CD4-positive, alpha-beta T cell treated with Interferon alpha-2 for 1 hour (primary cell): Measurements from ENCODE around the gene NOS1.
"Not testable (repeated sequence)": the region's sequence is repeated elsewhere in the genome, so short reads cannot be mapped to it uniquely, and the experiment has no call there.

Experiments used
- DNase-seq, 2 donors: peaks; one replicate each; pipeline ENCODE4 v3.0.0-alpha.2; 2020 to 2022

The NOS1 gene

DNA sequence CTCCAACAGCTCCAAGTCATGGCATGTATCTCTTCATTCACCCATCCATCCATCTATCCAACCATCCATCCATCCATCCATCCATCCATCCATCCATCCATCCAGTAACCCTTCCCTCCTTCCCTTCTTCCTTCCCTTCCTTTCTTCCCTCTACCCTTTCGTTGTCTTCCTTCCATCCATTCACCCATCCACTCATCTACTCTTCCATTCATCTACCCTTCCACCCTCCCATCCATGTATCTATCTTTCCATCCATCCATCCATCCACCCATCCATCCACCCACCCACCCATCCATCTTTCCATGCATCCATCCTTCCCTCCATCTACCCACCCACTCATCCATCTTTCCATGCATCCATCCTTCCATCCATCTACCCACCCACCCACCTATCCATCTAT is 117.9 kb downstream of the NOS1 start:
- no peak for DNase-seq

DNA sequence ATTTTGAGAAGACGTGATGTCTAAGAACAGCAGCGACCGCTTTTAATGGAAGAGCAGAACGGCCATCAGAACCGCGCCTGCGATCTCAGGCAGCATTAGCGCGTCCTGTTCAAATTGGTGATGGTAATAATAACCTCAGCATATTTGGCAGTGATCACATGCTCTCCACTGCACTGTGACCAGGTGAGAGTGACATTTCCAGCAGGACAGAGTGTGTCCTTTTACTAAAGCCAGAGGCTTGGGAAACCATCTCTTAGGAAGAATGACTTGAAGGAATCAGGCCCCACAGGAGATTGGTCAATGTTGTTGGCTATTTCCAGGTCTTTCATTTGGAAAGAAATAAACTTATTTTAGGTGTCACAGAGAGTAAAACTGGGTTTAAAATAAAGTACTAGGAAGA is 119.7 kb downstream of the NOS1 start:
- no peak for DNase-seq

DNA sequence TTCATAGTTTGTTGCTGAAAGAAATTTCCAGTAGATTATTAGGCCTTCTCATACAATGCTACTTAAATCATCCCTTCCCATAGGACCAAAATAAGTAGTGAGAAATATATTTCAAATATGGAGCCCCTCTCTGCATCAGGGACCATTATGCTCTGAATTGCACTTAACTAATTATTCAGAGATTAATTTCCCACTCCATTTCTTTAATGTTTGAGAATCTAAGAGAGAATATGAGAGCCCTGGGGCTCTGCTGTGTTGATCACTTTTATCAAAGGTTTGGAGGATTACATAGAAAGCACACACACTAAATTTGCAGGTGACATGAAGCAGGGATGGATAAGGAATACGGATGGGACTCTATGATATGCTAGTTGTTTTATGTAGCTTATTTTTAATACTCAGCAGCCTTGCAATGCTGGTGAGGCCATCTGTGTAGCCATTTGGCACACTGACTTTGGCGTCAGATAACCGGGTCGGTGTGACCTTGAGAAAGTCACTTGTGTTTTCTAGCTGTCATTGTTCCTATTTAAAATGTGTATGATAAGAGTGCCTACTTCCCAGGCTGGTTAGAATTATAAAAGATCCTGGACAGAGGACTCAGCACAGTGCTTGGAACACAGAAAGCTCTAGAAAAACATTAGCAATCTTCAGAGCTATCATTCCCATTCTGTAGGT is 121.2 kb downstream of the NOS1 start:
- no peak for DNase-seq

DNA sequence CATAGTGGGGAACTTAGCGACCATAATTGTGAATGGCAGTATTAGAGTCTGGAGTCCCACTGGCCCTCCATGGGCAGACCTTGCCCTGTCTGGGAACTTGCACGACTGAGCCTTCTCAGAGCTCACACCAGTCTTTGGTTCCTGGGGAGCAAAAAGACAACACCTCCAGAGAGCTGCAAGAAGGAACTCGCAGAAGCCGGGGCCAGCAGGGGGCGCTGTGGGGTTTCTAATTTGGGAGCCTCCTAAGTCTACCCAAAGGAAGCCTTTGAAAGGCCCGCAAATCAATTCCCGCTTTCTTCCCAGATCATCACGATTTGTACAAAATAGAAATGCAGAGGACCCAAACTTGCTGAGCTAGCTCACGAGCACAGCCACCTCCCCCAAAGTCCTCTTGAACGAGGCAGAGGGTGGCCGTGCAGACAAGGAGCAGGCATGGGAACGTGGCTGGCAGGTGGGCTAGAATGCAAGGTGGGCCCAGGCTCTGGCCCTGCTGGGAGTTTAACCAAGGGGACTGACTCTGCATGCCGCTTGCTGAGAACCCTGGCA is 124.9 kb downstream of the NOS1 start:
- DNase-seq = peak; percentile 25 to 50

DNA sequence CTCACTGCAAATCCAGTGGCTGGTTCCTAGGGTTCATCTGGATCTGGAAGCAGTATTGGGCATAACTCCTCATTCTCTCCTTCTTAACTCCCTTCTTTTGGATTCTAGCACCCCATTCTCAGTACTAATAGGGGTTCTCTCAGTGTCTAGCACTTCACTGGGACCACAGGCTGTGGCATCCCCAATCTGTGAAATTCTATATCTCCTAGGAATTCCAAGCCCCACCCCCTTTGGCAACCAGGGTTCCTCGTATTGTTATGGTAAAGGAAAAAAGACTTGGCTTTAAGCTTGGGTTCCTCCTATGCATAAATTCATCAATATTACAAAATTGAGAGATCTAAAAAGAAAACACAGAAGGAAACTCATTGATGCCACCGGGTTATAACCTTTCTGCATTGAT is 126.2 kb downstream of the NOS1 start:
- no peak for DNase-seq

DNA sequence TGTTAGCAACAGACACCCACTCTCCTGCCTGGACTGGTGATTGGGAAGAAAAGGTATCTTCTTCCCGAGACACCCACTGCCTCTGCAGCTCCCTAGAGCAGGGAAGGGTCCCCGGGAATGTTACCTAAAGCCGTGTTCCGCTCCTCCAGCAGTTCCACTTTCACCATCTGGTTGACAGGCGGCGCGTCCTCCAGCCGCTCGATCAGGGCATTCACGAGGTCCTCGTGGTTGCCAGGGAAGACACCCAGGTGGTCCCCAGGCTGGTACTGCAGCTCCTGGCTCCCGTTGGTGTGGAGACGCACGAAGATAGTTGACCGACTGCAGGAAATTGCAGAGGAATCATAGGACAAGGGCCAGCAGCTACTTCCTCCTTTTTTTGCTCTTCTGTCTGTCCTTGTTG is 127.0 kb downstream of the NOS1 start:
- no peak for DNase-seq

DNA sequence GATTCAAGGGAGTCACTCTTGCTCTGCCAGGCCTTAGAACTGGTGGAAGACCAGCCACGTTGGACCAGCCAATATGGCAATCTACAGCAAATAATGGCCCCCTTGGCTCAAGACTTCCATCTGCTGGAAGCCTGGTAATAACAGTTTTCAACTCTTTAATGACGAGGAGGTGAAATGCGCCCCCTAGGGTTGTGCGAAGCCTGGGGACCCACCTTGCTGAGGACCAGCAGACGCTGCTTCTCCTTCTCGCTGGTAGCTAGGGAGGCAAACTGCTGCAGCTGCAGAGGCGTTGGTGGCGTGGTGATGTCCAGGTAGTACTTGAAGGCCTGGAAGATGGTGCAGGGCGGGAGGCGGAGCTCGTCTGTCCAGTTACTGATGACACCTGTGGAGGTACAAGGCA is 129.7 kb downstream of the NOS1 start:
- DNase-seq = no peak

DNA sequence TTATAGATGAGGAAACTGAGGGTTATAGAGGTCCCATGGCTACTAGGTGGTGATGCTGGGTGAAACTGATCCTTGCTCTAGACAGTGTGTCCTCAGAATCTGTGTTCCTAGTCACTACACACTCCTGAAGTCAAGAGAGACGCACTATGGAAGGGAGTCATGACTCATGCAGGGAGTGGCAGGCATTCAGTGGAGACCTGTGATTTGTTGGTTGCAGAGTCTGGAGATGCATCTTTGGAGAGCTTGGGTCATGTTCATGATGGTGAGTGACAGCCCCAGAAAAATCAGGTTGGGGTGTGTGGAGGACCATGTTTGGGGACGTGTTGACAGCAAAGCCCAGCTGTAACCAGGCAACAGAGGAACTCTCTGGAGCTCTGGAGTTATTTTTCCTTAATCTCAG is 133.2 kb downstream of the NOS1 start:
- no peak for DNase-seq

DNA sequence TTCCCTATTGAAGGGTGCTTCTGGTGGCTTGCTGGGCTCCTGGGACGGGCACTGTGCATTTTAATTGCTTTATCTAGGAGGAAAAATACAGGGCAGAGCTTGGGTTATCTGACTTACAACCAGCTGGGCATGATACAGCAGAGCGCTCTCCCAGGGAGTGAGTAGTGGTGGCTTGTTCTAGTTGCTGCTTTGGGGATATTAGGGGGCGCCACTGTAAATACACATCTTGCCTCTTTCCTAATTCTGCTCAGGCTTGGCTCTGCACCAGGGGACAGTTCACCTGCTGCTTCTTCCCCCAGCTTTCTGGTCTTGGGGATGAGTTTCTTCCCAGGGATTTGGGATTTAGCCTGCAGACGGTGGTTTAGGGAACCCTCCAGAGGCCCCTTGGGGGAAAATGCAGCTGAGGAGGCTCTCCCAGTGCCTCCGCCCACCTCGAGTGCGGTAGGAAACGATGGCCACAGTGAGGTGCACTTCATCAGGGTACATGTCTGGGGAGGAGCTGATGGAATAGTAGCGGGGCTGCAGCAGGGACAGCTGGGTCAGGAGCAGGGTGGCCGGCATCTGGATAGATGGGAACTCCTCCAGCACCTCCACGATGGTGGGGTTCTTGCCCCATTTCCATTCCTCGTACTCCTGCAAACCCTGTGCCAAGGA is 134.3 kb downstream of the NOS1 start:
- DNase-seq = no peak

DNA sequence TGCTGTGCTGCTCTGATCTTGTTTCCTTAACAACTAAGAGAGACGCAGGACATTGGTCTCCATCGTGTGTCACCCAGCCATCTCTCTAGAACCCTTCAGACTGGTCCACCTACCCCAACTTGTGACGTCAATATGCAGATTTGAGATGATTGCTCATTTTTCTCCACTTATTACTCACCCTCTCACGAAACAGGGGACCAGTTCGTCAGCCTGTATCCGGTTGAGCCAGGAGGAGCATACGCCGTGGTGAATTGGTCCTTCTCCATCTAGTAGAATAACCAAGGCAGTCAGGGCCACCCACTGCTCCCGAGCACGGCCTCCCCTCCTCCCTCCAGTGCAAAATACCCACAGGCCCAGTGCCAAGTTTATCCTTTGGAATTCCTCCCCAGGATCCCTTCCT is 134.9 kb downstream of the NOS1 start:
- no peak for DNase-seq

DNA sequence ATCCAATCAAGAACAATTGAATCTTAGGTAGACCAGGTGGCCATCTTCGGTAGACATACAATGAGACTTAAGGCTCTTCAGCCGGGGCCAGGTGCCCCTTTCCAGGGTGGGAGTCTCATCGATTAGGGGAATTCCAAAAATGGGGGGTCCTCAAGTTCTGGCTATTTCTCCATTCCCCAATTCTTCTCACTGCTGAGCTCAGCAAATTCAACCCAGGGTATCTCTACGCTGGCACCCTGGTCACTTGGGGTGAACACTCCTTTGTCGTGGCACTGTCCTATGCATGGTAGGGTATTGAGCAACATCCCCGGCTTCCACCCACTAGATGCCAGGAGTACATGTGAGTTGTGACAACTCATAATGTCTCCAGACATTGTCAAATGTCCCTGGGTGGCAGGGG is 136.2 kb downstream of the NOS1 start:
- no peak for DNase-seq

DNA sequence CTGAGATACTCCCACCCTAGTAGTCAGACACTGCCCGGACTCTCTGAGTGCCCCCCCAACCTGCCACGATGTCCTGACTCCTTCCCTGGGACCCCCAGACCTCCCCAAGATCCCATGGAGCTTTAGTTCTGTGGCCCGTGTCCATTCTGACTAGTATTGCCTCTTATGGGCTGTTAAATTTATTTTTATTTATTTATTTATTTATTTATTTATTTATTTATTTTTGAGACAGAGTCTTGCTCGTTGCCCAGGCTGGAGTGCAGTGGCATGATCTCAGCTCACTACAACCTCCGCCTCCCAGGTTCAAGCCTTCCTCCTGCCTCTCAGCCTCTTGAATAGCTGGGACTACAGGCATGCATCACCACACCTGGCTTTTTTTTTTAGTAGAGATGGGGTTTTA is 140.5 kb downstream of the NOS1 start:
- DNase-seq = not testable (repeated sequence)

DNA sequence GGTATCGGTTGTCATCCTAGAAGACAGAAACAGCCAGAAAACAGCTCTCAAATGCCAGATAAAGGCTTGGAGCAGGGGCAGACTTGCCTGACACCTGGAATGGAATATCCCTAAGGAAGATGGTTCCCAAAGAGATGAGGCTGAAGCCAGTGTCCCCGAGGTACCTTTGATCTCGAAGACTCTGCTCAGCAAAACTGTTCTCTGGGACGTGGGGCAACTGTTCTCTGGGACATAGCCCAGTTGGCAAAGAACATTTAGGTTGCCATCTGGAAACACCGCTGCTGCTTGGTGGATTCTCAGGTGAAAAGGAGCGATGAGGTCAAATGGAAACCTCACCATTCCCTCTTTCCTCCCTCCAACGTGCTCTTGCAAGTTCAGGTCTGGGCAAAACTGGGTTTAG is 143.3 kb downstream of the NOS1 start:
- no peak for DNase-seq

DNA sequence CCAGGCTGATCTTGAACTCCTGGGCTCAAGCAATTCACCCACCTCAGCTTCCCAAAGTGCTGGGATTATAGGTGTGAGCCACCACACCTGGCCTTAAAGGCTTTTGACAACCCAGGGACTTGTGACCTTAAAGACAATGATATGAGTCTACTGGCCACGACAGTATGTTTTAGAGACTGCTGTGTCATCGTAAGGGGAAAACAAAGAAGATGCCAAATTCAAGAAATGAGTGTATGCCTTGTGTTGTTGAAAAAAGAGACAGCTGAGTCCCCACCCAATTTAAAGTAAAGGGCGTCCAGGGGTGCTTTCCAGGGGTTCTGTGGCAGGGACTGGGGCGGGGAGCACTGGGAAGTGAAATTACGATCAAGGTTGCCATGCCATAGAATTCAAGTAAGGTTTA is 144.7 kb downstream of the NOS1 start:
- no peak for DNase-seq

DNA sequence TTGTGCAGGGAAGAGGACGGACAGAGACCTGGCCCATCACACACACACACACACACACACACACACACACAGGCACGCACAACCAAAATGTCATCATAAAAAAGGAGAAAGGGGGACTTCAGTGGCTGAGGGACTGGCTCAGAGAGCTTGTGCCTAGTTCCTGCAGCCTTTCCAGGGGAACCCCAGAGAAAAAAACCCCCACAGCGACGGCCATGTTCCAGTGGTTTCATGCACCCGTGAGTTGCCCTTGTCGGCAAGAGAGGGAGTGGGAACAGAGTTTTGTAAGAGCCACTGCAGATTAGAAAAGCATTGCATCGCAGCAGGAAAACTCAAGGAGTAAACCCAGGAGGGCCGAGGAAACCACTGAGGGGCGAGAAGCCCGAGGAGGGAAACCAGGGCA is 146.6 kb downstream of the NOS1 start:
- DNase-seq = no peak

DNA sequence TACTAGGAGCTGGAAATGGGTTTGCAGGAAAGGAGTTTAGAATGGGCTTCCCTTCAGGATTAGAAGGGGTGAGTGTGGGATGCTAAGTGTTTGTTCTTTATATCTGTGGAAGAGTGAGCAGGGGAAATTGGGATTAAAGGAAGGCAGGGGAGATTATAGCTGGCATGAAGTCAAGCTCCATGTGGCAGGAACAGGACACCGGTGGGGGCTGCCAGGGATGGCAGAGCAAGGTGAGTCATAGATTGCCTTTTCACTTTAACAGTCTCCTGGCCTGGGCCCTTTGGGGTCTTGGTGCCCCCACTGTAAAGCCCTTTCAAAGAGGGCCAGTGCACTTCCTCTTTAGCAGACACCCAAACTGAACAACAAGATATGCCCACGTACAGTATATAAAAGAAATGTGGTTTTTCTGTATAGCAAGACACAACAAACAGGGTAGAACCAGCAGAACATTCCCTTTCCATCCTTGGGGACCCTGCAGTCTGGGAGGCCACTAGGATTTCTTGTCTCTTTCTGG is 148.1 kb downstream of the NOS1 start:
- DNase-seq = no peak

DNA sequence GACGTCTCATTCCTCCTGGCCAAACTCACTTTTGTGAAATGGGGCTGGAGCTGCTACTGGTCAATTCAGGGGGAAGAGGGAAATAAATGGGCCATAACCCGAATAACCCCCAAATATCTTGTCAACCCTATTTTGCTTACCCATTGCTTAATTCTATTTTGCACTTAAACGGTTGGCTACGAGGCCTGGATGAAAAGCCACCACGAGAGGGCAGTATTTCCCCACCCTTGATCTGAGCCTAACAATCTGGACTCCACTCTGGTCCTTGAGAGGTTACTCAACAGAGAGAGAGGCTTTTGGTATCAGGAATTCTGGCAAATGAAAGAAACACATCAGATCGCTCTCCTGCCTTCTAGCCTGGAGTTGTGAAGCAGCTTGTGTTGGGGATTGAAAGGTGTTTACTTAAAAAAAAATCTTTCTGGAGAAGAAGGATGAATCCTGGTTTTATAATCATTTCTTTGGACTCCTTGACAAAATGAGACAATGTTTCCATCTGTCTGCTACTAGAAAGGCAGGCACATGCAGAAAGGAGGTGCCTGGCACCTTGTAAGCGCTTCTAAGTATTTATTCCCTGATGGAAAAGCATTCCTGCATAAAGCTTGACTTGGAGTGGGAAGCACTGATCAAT is 148.7 kb downstream of the NOS1 start:
- peak; percentile 34 to 59 for DNase-seq

DNA sequence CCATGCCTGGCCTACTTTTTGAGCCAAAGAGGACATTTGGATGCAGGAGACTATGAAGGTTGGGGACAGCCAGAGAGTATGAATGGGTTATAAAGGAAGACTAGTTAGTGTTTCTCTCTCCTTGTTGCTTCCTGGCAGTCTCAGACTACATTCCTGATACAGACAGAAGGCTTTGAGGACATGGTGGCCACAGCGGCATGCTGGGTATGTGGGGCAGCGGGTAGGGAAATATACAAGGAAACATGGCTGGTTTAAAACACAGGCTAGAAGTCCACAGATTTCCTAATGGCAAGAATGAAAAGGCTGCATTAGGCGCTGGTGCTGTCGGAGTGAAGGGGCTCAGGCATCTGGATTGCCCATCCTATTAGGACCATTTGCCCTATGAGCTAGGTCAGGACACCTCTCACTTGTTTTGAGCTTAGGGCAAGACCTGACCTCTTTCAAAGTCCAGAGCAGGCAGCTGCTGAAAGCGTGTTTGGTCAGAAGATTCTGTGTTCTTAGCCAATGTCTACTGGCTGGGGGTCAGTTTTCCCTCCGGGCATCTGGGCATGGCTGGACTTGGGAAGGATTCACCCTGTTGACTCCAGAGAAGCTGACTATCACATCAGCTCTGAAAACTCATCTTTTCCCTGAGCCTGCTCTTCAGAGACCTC is 151.0 kb downstream of the NOS1 start:
- DNase-seq = no peak

DNA sequence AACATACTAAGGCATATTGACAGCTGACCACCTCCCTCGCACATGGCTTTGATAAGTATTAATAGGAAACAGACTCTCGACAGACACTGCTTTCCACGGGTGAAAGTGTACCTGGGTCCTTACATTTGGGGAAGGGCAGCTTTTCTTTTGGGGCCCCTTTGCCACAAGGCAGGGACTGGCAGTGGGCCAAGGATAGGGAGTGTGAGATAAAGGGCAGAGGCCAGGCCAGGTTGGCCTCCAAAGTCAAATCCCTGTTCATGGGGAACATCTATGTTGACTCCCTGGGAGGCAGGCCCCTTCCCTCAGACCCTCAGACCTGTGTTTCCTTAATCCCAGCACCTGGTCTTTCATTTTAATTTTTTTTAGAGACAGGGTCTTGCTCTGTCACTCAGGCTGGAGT is 151.8 kb downstream of the NOS1 start:
- DNase-seq = no peak

DNA sequence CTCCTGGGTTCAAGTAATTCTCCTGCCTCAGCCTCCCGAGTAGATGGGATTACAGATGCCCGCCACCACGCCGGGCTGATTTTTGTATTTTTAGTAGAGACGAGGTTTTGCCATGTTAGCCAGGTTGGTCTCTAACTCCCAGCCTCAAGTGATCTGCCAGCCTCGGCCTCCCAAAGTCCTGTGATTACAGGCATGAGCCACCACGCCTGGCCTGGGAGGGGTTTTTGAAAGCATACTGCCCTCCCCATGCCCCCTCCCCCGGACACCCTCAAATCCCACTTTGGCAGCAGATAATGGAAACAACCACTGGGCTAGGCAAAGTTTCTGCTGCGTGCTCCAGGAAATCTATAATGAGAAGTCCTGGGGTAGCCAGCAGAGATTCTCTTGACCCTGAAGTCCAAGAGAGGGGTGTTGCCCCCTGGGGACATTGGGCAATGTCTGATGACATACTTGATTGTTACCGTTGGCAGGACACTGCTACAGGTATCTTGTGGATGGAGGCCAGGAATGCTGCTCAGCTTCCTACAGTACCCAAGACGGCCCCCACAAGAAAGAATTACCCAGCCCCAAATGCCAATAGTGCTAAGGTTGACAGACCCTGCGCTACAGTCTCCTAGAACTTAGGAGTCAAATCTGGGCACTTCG is 152.5 kb downstream of the NOS1 start:
- no peak for DNase-seq

DNA sequence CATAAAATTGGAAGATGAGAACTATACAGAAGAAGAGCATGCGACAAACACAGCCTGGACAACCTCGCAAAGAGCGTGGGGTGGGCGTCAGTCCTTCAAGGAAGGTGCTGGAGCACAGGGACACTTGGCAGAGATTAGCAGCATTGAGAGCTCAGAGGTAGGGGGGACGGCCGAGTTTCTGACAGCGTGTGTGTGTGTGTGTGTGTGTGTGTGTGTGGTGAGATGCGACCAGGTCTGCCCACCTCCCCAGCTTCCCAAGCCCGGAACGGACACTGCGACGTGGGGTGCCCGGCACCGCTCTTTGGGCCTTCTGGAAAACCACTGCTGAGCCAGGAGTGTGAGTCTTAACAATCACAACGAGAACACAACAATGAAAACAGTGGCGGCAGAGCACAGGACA is 153.2 kb downstream of the NOS1 start:
- no peak for DNase-seq

DNA sequence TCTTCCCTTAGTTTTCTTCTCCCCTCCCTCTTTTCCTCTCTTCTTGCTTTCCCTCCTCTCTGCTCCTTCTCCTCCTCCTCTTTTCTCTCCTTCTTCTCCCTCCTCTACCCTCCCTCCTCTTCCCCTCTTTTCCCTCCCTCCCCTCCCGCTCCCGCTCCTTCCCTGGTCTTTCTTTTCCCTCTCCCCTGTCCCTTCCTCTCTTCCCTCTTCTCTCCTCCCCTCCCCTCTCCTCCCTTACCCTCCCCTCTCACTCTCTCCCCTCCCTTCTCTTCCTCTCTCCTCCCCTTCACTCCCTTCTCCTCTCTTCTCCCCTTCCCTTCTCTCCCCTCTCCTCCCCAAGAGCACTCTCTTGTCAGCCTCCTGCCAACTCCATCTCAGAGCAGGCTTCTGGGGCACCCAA is 153.8 kb downstream of the NOS1 start:
- DNase-seq = no peak

DNA sequence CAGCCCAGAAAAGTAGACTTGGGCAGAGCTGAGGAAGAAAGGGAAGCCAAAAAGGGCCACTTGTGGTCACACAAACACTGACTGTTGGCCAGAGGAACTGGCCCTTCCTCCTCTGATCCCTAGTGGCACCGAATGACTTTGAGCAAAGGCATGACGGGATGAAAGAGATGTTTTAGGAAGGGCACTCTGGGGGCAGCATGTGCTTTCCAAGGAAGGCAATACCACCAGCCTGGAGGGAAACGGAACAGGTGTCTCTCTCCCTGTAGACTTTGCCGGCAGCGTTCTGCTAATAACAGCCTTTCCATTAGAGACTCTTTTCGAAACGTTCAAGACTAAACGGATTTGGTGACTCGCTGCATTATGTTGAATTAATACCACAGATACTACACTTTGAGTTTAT is 158.9 kb downstream of the NOS1 start:
- DNase-seq = no peak
